Testis (tissue), 3 donors: Measurements from ENCODE around the gene IL20RA. TPM values are rescaled to one million over a fixed set of nuclear protein-coding genes. Genes with fewer than 3 reads are reported as not detected.

Experiments used
- DNase-seq: peaks from one replicate; pipeline ENCODE4 v3.0.0-alpha.2; 2019
- H3K27ac ChIP-seq, 2 donors: fragments of 200-600 bp; sonication (generic); one replicate each; pipeline ENCODE4 v1.5.1; 2019
- H3K27me3 ChIP-seq: fragments of 200-600 bp; sonication (generic); one replicate; pipeline ENCODE4 v1.5.1; 2019
- H3K36me3 ChIP-seq: fragments of 200-600 bp; sonication (generic); one replicate; pipeline ENCODE4 v1.5.1; 2017; ENCODE audit warnings: low read depth; ENCODE audit errors: missing control alignments
- H3K4me1 ChIP-seq: fragments of 200-600 bp; sonication (generic); one replicate; pipeline ENCODE4 v1.5.1; 2019
- H3K4me3 ChIP-seq, 2 donors: fragments of 200-600 bp; sonication (generic); one replicate each; pipeline ENCODE4 v1.5.1; 2017 to 2019
- H3K9me3 ChIP-seq: fragments of 200-600 bp; sonication (generic); one replicate; pipeline ENCODE4 v1.5.1; 2017
- CTCF ChIP-seq, 3 experiments: fragments of 450-650 bp in 2 of 3; fragments of 200-600 bp in 1 of 3; sonication (generic) in 1 of 3; IDR thresholded peaks; one replicate each; pipeline ENCODE4 v1.5.1; 2016 to 2019; ENCODE audit warnings: antibody characterized with exemption in 3 of 3, mild to moderate bottlenecking in 2 of 3, moderate library complexity in 1 of 3
- POLR2A ChIP-seq: fragments of 450-650 bp; IDR thresholded peaks from one replicate; pipeline ENCODE4 v1.6.1; 2017; ENCODE audit warnings: antibody characterized with exemption, mild to moderate bottlenecking, moderate library complexity
- WGBS, 2 donors: methylation state at CpG; one replicate each; pipeline ENCODE4 v1.1.5; 2018; 5-methylcytosine and 5-hydroxymethylcytosine counted together
- intact Hi-C: fragments of 100-400 bp; cut with DNase I; formaldehyde crosslinking; loops from one replicate; pipeline ENCODE4 v1.15.1; 2023; ENCODE audit warnings: low total_unique reads
- polyA plus RNA-seq: library from polyadenylated mRNA; stranded (reverse); fragments of 350-450 nt; fragmentation: Illumina TruSeq; extraction: RNeasy Lipid Tissue Mini Kit (QIAGEN cat#74804); gene quantifications from one replicate; pipeline ENCODE4 v1.2.3, GENCODE V29; 2014; ENCODE audit warnings: low read depth, low replicate concordance; ENCODE audit not compliant: insufficient read depth
- total RNA-seq, 2 donors: library from RNA; depleted of rRNA; stranded (reverse); fragments of >200 nt; gene quantifications; one replicate each; pipeline ENCODE4 v1.2.3, GENCODE V29; 2016

Gene IL20RA
- total and polyA plus RNA-seq, 3 donors from 2014 or later, result 8.4 to 16.6 (median 16.1) TPM

- intact Hi-C loops, result no loop called here
- no peaks in the 10 kb centered on the region for H3K9me3 ChIP-seq
- H3K27ac ChIP-seq, result no peak overlapping the region
- no peak for DNase-seq
- H3K4me3 ChIP-seq, result no peak overlapping the region
- no peaks in the 10 kb centered on the region for H3K27me3 ChIP-seq
- WGBS, 2 donors, result 85 to 93% methylated on average over 6 of the region's 6 CpGs
- H3K36me3 ChIP-seq, result no peaks in the 10 kb centered on the region
- no peak for TF ChIP-seq CTCF (IDR thresholded peaks at IDR 0.05)
- no peak for TF ChIP-seq POLR2A
- no peaks in the 10 kb centered on the region for H3K4me1 ChIP-seq
Observed at GRCh38 chr6:136971609-136972008, 73.2 kb downstream of the IL20RA start.

DNA sequence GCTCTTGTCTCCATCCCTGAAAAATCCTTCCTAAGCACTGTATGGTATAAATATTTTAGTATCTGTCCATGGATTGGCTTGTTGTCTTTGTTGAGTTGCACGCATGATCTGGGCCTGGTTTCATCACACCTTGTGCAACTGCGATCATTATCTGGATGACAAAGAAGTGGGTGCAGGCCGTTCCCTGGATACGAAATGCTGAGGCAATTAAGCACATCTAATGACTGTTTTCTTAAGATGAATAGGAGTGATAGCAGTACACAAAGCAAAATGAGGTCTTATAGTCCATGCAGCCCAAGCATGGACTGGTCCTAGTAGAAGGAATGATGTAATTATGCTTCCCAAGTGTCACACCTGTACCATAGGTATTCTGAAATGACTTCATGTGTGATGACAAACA lies 74.8 kb downstream of the IL20RA start:
- H3K36me3 ChIP-seq, result no peaks in the 10 kb centered on the region
- no peaks in the 10 kb centered on the region for H3K9me3 ChIP-seq
- no peaks in the 10 kb centered on the region for H3K4me1 ChIP-seq
- H3K4me3 ChIP-seq, result no peak overlapping the region
- no peaks in the 10 kb centered on the region for H3K27me3 ChIP-seq
- whole genome bisulfite sequencing, 2 donors, result 93 to 96% methylated on average over 4 of the region's 4 CpGs
- intact Hi-C loops, result no loop called here
- no peak for DNase-seq
- no peak overlapping the region for H3K27ac ChIP-seq
- TF ChIP-seq POLR2A (no peak), CTCF (IDR thresholded peaks at IDR 0.05) (no peak)

DNA sequence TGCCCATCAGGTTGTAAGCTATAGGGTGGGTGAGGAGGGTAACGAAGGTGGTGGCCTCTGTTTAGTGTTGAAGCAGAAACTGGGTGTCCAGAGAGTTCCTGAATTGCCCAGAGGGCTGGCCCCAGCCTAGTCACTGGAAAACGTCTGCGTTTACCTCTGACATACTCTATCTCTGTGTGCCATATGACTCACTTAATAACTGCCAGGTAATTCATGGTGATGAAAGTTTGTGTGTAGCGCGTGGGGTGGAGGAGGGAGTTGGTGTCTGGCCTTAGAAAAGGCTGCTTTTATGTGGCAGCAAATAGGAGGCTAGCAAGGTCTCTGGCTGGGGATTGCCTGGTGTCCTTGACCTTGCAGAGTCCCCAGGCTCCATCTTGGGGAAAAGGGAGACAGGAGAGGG lies 75.3 kb downstream of the IL20RA start:
- 83 to 93% methylated on average over 5 of the region's 5 CpGs for WGBS, 2 donors

GRCh38 chr6:136968837-136969236 lies 75.9 kb downstream of the IL20RA start:
- TF ChIP-seq POLR2A (no peak), CTCF (IDR thresholded peaks at IDR 0.05) (no peak)
- Histone ChIP-seq H3K4me1 (no peaks in the 10 kb centered on the region), H3K27ac (no peak overlapping the region), H3K4me3 (no peak overlapping the region), H3K9me3 (no peaks in the 10 kb centered on the region), H3K27me3 (no peaks in the 10 kb centered on the region), H3K36me3 (no peaks in the 10 kb centered on the region)
- WGBS, 2 donors, result 56 to 63% methylated on average over 7 of the region's 7 CpGs
- intact Hi-C loops, result no loop called here
- no peak for DNase-seq

More for the DNA sequence above, 75.3 kb downstream of the IL20RA start:
- Histone ChIP-seq H3K9me3 (no peaks in the 10 kb centered on the region), H3K4me1 (no peaks in the 10 kb centered on the region), H3K4me3 (no peak overlapping the region), H3K36me3 (no peaks in the 10 kb centered on the region), H3K27ac (no peak overlapping the region), H3K27me3 (no peaks in the 10 kb centered on the region)
- intact Hi-C loops, result no loop called here
- DNase-seq, result no peak
- no peak for TF ChIP-seq CTCF (IDR thresholded peaks at IDR 0.05)
- TF ChIP-seq POLR2A, result no peak
